Measurements from ENCODE around the gene PTPRN2.

The PTPRN2 gene

DNA sequence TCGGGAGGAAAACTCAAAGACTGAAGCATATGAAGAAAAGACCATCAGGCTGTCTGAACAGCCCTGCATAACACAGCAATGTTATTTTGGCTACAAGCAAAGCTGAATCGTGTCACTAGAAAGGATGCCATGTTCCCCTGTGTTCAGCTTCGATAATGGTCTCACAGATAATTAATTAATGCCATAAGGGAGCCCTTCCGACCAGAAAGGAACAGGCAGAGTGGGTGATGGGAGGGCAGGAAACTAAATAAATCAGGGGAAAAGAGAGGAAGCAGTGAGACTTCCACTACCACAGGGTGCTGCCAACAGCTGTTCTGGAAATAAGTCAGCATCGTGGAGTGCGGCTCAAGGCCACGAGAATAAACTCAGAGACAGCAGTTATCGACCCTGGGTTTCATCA is 3.2 kb downstream of the PTPRN2 start:
- H3K4me3 ChIP-seq (ENCODE audit: low read depth, low read length), result no peak overlapping the region
- TF ChIP-seq CTCF (IDR thresholded peaks at IDR 0.05; ENCODE audit: low read depth, low read length), result no peak

DNA sequence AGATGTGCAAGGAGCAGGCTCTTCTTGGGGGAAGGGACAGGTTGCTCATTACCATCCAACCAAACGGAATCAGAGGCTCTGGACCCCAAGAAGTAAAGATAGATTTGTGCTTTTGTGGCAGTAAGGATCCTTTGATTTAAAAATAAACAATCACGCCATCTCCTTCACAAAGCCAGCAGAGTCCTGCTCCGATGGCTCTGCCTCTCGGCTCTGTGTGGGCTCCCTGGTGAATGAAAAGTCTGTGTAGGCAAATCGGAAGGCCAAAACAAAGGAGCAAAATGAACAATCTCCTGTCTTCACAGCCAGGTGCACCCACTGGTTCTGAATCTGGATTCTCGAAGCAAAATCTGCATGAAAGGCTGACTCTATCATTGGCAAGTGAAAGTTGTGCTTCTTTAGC is 3.8 kb downstream of the PTPRN2 start:
- H3K4me3 ChIP-seq (ENCODE audit: low read depth, low read length), result no peak overlapping the region
- TF ChIP-seq CTCF (IDR thresholded peaks at IDR 0.05; ENCODE audit: low read depth, low read length), result no peak

- no peak overlapping the region for H3K4me3 ChIP-seq (ENCODE audit: low read depth, low read length)
These were observed 4.5 kb downstream of the PTPRN2 start for GRCh38 chr7:158583143-158583542.

GRCh38 chr7:158582089-158582456 is 5.5 kb downstream of the PTPRN2 start:
- no peak overlapping the region for H3K4me3 ChIP-seq (ENCODE audit: low read depth, low read length)

More at GRCh38 chr7:158583143-158583542, 4.5 kb downstream of the PTPRN2 start:
- TF ChIP-seq CTCF (IDR thresholded peaks at IDR 0.05; ENCODE audit: low read depth, low read length), result no peak

GRCh38 chr7:158581440-158582088 is 6.1 kb downstream of the PTPRN2 start:
- no peak overlapping the region for H3K4me3 ChIP-seq (ENCODE audit: low read depth, low read length)
- TF ChIP-seq CTCF (IDR thresholded peaks at IDR 0.05; ENCODE audit: low read depth, low read length), result no peak

More at GRCh38 chr7:158582089-158582456, 5.5 kb downstream of the PTPRN2 start:
- no peak for TF ChIP-seq CTCF (IDR thresholded peaks at IDR 0.05; ENCODE audit: low read depth, low read length)

GRCh38 chr7:158579662-158580646 is 7.7 kb downstream of the PTPRN2 start:
- H3K4me3 ChIP-seq (ENCODE audit: low read depth, low read length), result no peak overlapping the region
- TF ChIP-seq CTCF (IDR thresholded peaks at IDR 0.05; ENCODE audit: low read depth, low read length), result no peak

Data from WI38 (cell line).